Measurements from ENCODE around the gene DDX1.

Gene DDX1

DNA sequence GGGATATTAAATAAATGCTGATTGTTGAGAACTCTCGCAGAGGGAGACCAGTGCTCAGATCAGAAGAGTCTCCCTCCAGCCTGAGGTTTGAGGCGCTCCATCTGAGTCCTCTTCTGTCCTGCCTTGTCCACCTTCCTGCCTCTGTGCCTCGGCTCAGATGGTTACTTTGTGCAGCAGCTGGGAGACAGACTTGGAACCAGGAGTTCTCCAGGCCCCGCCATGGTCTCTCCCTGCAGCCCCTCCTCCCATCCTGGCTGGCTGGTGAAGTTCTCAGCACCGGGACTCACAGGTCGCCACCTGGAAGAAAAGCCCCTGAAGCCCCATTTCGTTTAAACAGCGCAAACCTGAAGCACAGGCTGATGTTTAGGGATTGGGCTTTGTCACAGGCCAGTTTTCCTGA, 60.6 kb downstream of the DDX1 start:
- DNase-seq (ENCODE audit: low read depth), result no peak

DNA sequence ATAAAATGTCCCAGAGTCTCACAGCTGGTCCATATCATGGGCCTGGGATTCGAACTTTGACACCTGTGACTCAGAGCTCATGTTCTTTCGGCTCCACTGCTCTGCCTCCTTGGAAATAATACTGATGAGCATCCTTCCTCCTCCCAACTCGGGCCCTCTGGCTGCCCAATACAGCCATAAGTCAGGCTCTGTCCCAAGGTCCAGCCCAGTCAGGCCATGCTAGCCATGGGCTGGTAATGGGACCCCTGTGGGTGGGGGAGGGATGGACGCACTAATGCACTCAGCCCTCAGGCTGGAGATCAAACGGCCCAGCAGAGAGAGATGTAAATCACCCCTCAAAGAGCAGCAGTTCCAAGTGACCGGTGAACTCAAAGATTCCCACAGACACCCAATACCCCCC, 61.1 kb downstream of the DDX1 start:
- Histone ChIP-seq H3K4me3 (ENCODE audit: low read length) (no peak overlapping the region), H3K27me3 (replicated peaks; ENCODE audit: control insufficient read depth, insufficient read depth, low read length) (peaks cover 31% of the 10 kb centered on the region), H3K4me1 (ENCODE audit: control insufficient read depth, insufficient read depth, low read length) (no peaks in the 10 kb centered on the region), H3K9me3 (ENCODE audit: control insufficient read depth, low read length) (no peaks in the 10 kb centered on the region), H3K9ac (ENCODE audit: low read length) (no peak overlapping the region), H3K36me3 (ENCODE audit: control insufficient read depth, insufficient read depth, low read length, severe bottlenecking) (no peaks in the 10 kb centered on the region)
- no peak for DNase-seq (ENCODE audit: low read depth)

More for the DNA sequence above, 60.6 kb downstream of the DDX1 start:
- Histone ChIP-seq H3K4me1 (ENCODE audit: control insufficient read depth, insufficient read depth, low read length) (no peaks in the 10 kb centered on the region), H3K9ac (ENCODE audit: low read length) (no peak overlapping the region), H3K9me3 (ENCODE audit: control insufficient read depth, low read length) (no peaks in the 10 kb centered on the region), H3K4me3 (ENCODE audit: low read length) (no peak overlapping the region), H3K27me3 (replicated peaks; ENCODE audit: control insufficient read depth, insufficient read depth, low read length) (peaks cover 35% of the 10 kb centered on the region), H3K36me3 (ENCODE audit: control insufficient read depth, insufficient read depth, low read length, severe bottlenecking) (no peaks in the 10 kb centered on the region)

DNA sequence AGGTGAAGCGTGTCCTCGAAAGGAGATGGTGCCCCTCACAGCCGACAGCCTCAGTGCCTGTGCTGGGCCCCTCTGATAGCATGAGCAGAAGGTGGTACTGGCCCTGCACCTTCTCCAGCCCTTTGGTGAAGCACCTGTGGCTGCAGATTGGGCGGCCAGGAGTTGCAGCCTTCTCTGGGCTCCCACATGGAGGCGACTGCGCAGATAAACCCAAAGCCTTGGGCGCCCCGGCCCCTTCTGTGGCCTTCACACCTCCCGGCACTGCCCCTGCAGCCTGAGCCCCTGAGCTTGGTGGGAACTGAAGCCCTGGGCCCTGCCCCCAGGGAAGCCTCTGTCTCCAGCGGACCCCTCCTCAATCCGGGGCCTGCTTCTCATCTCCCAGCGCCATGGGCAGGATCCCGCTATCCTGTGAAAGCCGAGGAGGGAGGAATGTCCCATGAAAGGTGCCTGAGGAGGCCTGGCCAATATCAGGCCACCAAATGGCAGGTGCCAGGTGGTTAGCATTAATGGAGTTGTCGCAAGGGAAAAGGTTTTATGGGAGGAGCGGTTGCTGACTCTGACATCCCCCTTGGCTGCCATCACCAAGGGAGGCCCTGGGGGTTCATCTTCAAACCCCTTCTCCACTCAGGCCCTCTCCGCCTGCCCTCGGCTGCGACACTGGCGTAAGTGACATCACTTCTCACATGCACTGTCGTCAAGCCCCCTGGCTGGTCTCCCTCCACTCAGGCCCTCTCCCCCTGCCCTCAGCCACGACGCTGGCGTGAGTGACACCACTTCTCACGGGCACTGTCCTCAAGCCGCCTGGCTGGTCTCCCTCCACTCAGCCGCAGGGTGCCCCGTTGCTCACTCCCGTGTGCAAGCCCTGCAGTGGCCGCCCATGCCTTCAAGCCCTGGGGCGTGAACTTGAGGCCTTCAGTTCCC, 62.4 kb downstream of the DDX1 start:
- no peaks in the 10 kb centered on the region for H3K4me1 ChIP-seq (ENCODE audit: control insufficient read depth, insufficient read depth, low read length)
- no peaks in the 10 kb centered on the region for H3K36me3 ChIP-seq (ENCODE audit: control insufficient read depth, insufficient read depth, low read length, severe bottlenecking)
- no peak overlapping the region for H3K9ac ChIP-seq (ENCODE audit: low read length)
- no peak for DNase-seq (ENCODE audit: low read depth)
- H3K27me3 ChIP-seq (replicated peaks; ENCODE audit: control insufficient read depth, insufficient read depth, low read length), result peaks cover 25% of the 10 kb centered on the region
- H3K4me3 ChIP-seq (ENCODE audit: low read length), result no peak overlapping the region
- peaks cover 11% of the 10 kb centered on the region for H3K9me3 ChIP-seq (ENCODE audit: control insufficient read depth, low read length)

DNA sequence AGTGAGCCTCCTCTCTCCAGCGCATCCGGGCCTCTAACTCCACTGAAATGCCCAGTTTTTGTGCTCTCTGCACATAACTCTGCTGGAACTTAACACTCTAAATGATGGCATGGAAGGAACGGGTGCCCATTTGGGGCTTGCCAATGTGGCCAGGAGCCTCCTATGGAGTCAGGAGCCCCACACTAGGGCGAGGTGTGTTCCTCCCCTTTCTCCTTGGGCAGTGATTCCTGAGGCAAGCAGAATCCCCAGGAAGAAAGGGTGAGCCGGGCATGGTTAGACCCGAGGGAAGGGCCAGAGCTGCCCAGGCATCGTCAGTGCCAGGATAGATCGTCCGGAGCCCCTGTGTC, 63.0 kb downstream of the DDX1 start:
- H3K4me3 ChIP-seq (ENCODE audit: low read length), result no peak overlapping the region
- DNase-seq (ENCODE audit: low read depth), result no peak
- H3K9ac ChIP-seq (ENCODE audit: low read length), result no peak overlapping the region
- H3K36me3 ChIP-seq (ENCODE audit: control insufficient read depth, insufficient read depth, low read length, severe bottlenecking), result no peaks in the 10 kb centered on the region
- H3K9me3 ChIP-seq (ENCODE audit: control insufficient read depth, low read length), result peaks cover 15% of the 10 kb centered on the region
- peaks cover 24% of the 10 kb centered on the region for H3K27me3 ChIP-seq (replicated peaks; ENCODE audit: control insufficient read depth, insufficient read depth, low read length)
- no peaks in the 10 kb centered on the region for H3K4me1 ChIP-seq (ENCODE audit: control insufficient read depth, insufficient read depth, low read length)

DNA sequence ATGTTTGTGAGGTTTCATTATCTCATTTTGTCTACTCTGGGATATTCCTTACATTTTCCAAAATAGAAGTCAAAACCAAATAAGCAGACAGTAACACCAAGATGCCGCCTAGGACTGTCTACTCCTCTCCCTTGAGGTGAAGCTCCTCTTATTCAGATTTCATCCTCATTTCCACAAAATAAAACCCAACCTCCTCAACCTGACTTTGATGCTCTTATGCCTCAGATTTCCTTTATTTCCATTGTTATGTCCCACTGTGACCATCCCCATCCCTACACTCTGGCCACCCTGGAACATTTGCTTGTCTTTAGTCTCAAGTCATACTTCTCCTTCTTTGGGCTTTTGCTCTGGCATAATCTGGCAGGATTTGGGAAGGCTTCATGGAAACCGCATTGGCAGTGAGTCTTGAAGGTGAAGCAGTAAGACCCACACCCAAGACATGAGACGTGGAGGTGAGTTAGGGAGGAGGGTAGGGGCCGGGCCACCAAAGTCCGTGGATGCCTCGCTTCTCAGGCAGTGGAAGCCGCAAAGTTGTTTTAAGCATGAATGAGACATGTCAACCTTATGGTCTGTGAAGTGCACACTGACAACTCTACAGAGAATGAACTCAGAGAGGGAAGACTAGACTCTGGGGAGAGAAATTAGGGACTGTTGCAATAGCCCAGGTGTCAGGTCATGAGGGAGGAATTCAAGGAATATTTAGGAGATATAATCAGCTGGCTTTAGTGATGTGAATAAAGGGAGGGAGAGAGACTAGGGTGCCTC, 63.6 kb downstream of the DDX1 start:
- peaks cover 20% of the 10 kb centered on the region for H3K27me3 ChIP-seq (replicated peaks; ENCODE audit: control insufficient read depth, insufficient read depth, low read length)
- H3K4me1 ChIP-seq (ENCODE audit: control insufficient read depth, insufficient read depth, low read length), result no peaks in the 10 kb centered on the region
- DNase-seq (ENCODE audit: low read depth), result no peak
- no peaks in the 10 kb centered on the region for H3K36me3 ChIP-seq (ENCODE audit: control insufficient read depth, insufficient read depth, low read length, severe bottlenecking)
- no peak overlapping the region for H3K4me3 ChIP-seq (ENCODE audit: low read length)
- H3K9ac ChIP-seq (ENCODE audit: low read length), result no peak overlapping the region
- H3K9me3 ChIP-seq (ENCODE audit: control insufficient read depth, low read length), result peaks cover 15% of the 10 kb centered on the region

DNA sequence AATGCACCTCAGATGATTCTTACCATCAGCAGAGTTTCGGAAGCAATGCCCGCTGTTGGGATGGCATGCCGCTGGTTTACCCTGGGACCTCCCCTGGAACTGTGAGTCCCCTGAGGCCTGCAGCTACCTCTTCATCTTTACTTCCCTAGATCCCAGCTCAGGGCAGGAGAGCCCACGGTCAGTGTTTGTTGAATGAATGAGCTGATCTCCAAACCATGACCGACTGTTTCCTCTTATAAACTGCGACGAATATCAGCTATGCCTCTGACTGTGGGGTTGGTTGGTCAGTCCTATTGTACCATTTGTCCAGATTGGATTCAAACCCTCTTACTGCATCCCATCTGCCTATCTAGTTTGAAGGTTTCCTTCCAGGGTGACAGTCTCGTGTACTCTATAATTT, 64.4 kb downstream of the DDX1 start:
- no peak overlapping the region for H3K9ac ChIP-seq (ENCODE audit: low read length)

DNA sequence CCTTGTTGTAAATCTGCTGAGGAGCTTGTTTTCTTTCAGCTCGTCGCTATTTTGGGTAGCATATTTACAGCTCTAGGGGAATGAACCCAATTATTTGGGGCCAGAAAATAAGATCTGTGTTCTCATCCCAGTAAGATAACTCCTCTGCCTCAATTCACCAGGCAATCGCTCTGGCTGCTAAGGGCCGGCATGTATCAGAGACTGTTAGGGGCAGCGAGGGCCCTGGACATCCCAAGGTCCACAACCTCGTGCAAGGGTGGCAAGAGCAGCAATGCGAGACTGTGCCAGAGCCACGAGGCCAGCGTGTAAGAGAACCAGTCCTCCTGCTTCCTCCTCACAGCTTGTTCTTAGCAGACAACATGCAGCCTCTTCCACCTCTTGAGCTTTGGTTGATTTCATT, 66.1 kb downstream of the DDX1 start:
- H3K4me1 ChIP-seq (ENCODE audit: control insufficient read depth, insufficient read depth, low read length), result no peaks in the 10 kb centered on the region
- no peak for DNase-seq (ENCODE audit: low read depth)

More for the DNA sequence above, 64.4 kb downstream of the DDX1 start:
- Histone ChIP-seq H3K4me3 (ENCODE audit: low read length) (no peak overlapping the region), H3K9me3 (ENCODE audit: control insufficient read depth, low read length) (peaks cover 15% of the 10 kb centered on the region), H3K4me1 (ENCODE audit: control insufficient read depth, insufficient read depth, low read length) (no peaks in the 10 kb centered on the region), H3K27me3 (replicated peaks; ENCODE audit: control insufficient read depth, insufficient read depth, low read length) (peaks cover 19% of the 10 kb centered on the region), H3K36me3 (ENCODE audit: control insufficient read depth, insufficient read depth, low read length, severe bottlenecking) (no peaks in the 10 kb centered on the region)
- no peak for DNase-seq (ENCODE audit: low read depth)

DNA sequence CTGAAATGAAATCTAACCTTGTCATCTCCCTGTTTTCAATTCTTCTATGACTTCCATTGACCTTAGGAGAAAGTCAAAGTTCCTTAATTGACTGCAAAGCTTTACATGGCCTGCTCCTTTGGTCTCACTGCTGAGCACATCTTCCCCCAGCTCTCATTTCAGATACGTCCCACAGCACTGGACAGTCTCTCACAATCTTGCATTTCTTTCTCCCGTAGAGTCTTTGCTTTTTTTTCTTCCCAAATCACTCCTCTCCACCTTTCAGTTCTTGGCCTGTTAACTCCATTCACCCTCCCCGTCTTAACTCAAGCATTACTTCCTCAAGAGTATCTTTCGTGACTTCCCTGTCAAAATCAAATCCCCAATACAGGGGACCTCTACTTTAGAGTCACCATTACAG, 67.2 kb downstream of the DDX1 start:
- DNase-seq (ENCODE audit: low read depth), result no peak
- H3K36me3 ChIP-seq (ENCODE audit: control insufficient read depth, insufficient read depth, low read length, severe bottlenecking), result no peaks in the 10 kb centered on the region
- no peak overlapping the region for H3K4me3 ChIP-seq (ENCODE audit: low read length)
- H3K27me3 ChIP-seq (replicated peaks; ENCODE audit: control insufficient read depth, insufficient read depth, low read length), result peaks cover 17% of the 10 kb centered on the region
- H3K9me3 ChIP-seq (ENCODE audit: control insufficient read depth, low read length), result peaks cover 25% of the 10 kb centered on the region
- H3K9ac ChIP-seq (ENCODE audit: low read length), result no peak overlapping the region
- H3K4me1 ChIP-seq (ENCODE audit: control insufficient read depth, insufficient read depth, low read length), result no peaks in the 10 kb centered on the region

More for the DNA sequence above, 66.1 kb downstream of the DDX1 start:
- Histone ChIP-seq H3K4me3 (ENCODE audit: low read length) (no peak overlapping the region), H3K27me3 (replicated peaks; ENCODE audit: control insufficient read depth, insufficient read depth, low read length) (peaks cover 16% of the 10 kb centered on the region), H3K36me3 (ENCODE audit: control insufficient read depth, insufficient read depth, low read length, severe bottlenecking) (no peaks in the 10 kb centered on the region), H3K9ac (ENCODE audit: low read length) (no peak overlapping the region), H3K9me3 (ENCODE audit: control insufficient read depth, low read length) (peaks cover 20% of the 10 kb centered on the region)

DNA sequence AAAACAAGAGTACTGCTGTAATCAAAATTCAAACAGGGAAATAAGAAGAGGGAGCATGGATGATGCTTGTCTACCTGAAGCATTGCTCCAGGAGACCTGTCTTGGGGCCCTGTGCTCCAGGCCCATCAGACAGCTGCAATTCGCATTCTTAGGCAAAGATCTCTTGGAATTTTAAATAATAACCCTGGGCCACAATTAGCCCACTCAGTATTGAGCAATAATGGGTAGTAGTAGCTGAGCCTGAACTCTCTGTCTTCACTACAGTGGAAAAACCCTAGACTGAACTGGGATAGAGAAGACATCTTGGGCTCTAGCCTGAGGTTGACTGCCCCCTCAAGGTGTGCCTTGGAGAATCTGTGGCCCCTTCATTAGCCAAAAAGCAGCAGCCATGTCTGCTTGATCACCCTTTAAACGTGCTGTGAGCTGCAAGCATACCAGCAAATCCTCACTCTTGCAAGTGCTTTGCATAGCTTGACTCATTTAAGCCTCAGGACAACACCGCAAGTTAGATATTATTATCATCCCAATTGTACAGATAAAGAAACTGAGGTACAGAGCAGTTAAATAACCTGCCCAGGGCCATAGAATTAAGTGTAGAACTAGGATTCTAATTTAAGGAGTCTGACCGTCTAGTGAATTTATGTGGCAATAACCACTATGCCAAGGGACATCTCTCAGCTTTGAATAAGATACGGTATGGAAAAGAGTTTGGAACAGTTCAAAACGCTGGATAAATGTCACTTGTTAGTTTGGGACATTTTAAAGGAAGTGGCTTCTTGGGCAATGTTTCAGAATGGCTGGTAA, 69.0 kb downstream of the DDX1 start:
- H3K4me1 ChIP-seq (ENCODE audit: control insufficient read depth, insufficient read depth, low read length), result no peaks in the 10 kb centered on the region
- peaks cover 11% of the 10 kb centered on the region for H3K27me3 ChIP-seq (replicated peaks; ENCODE audit: control insufficient read depth, insufficient read depth, low read length)
- H3K9me3 ChIP-seq (ENCODE audit: control insufficient read depth, low read length), result peaks cover 26% of the 10 kb centered on the region
- H3K36me3 ChIP-seq (ENCODE audit: control insufficient read depth, insufficient read depth, low read length, severe bottlenecking), result no peaks in the 10 kb centered on the region
- no peak for DNase-seq (ENCODE audit: low read depth)
- no peak overlapping the region for H3K9ac ChIP-seq (ENCODE audit: low read length)
- no peak overlapping the region for H3K4me3 ChIP-seq (ENCODE audit: low read length)

DNA sequence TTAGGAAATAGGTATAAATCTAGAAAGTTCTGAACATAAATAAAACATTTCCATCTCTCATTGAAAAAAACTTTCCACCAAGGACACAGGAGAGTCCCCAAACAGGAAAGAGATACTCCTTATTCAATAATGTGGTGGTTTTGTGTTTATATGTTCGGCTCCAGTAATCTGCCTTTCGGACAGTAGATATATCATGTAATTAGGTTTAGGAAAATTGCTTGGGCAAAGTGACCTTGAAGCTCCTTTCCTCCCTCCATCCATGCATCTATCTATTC, 69.6 kb downstream of the DDX1 start:
- no peaks in the 10 kb centered on the region for H3K4me1 ChIP-seq (ENCODE audit: control insufficient read depth, insufficient read depth, low read length)
- H3K36me3 ChIP-seq (ENCODE audit: control insufficient read depth, insufficient read depth, low read length, severe bottlenecking), result no peaks in the 10 kb centered on the region
- H3K4me3 ChIP-seq (ENCODE audit: low read length), result no peak overlapping the region
- H3K9me3 ChIP-seq (ENCODE audit: control insufficient read depth, low read length), result peaks cover 26% of the 10 kb centered on the region
- no peak for DNase-seq (ENCODE audit: low read depth)
- H3K9ac ChIP-seq (ENCODE audit: low read length), result no peak overlapping the region
- H3K27me3 ChIP-seq (replicated peaks; ENCODE audit: control insufficient read depth, insufficient read depth, low read length), result peaks cover 11% of the 10 kb centered on the region

DNA sequence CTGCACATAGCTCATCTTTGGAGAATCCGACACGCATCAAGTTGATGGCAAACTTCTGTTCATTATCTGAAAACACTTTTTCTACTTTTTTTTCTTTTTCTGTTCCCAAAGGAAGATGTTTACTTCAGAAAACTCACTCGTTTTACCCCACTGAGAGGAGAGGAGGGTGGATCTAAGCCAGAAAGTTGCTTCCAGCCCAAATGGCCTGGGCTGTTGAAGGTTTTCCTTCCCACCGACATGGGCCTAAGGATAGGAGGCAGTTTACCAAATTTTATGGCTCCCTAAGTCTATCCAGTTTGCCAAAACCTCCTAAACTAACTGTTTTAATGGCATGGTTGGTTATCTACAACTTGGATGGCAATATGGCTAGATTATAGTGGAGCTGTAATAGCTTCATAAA, 70.4 kb downstream of the DDX1 start:
- Histone ChIP-seq H3K4me3 (ENCODE audit: low read length) (no peak overlapping the region), H3K9me3 (ENCODE audit: control insufficient read depth, low read length) (peaks cover 26% of the 10 kb centered on the region), H3K36me3 (ENCODE audit: control insufficient read depth, insufficient read depth, low read length, severe bottlenecking) (no peaks in the 10 kb centered on the region), H3K9ac (ENCODE audit: low read length) (no peak overlapping the region), H3K4me1 (ENCODE audit: control insufficient read depth, insufficient read depth, low read length) (no peaks in the 10 kb centered on the region), H3K27me3 (replicated peaks; ENCODE audit: control insufficient read depth, insufficient read depth, low read length) (peaks cover 12% of the 10 kb centered on the region)
- DNase-seq (ENCODE audit: low read depth), result no peak

All from adipocyte (in vitro differentiated cells).